Peyer's patch (tissue), 4 donors: ENCODE data around the gene LRFN4. TPM values are rescaled to one million over a fixed set of nuclear protein-coding genes. Genes with fewer than 3 reads are reported as not detected.

ENCODE experiments used
- DNase-seq, 3 donors: peaks; one replicate each; pipeline ENCODE4 v3.0.0-alpha.2; 2017 to 2019
- H3K27ac ChIP-seq, 4 donors: fragments of 200-600 bp; sonication (generic); one replicate each; pipeline ENCODE4 v1.5.1; 2016 to 2019
- H3K27me3 ChIP-seq, 2 donors: fragments of 200-600 bp; sonication (generic); one replicate each; pipeline ENCODE4 v1.5.1; 2019
- H3K36me3 ChIP-seq, 3 donors: fragments of 200-600 bp; sonication (generic); one replicate each; pipeline ENCODE4 v1.5.1; 2016 to 2019
- H3K4me1 ChIP-seq, 4 donors: fragments of 200-600 bp; sonication (generic); one replicate each; pipeline ENCODE4 v1.5.1; 2016 to 2019
- H3K4me3 ChIP-seq, 4 donors: fragments of 200-600 bp; sonication (generic); 1 replicate in 3 of 4; 2 replicates in 1 of 4; pipeline ENCODE4 v1.5.1; 2016 to 2019; ENCODE audit warnings: mild to moderate bottlenecking in 1 of 4
- H3K9me3 ChIP-seq, 4 donors: fragments of 200-600 bp; sonication (generic); one replicate each; pipeline ENCODE4 v1.5.1; 2016 to 2019; ENCODE audit warnings: mild to moderate bottlenecking in 1 of 4
- CTCF ChIP-seq, 6 experiments: fragments of 450-650 bp in 4 of 6; fragments of 200-600 bp in 2 of 6; sonication (generic) in 1 of 6; IDR thresholded peaks; one replicate each; pipeline ENCODE4 v1.5.1; 2017 to 2019; ENCODE audit warnings: antibody characterized with exemption in 6 of 6, mild to moderate bottlenecking in 3 of 6, moderate library complexity in 1 of 6
- POLR2A ChIP-seq, 2 donors: fragments of 450-650 bp; IDR thresholded peaks; one replicate each; pipeline ENCODE4 v1.5.1; 2017; ENCODE audit warnings: antibody characterized with exemption in 2 of 2, mild to moderate bottlenecking in 2 of 2, moderate library complexity in 2 of 2
- total RNA-seq, 4 donors: library from RNA; depleted of rRNA; stranded (reverse); fragments of >200 nt; gene quantifications; one replicate each; pipeline ENCODE4 v1.1.0, GENCODE V29; 2016

LRFN4 gene
- total RNA-seq, 4 donors from 2014 or later, result 2.5 to 9.0 (median 4.3) TPM

DNA sequence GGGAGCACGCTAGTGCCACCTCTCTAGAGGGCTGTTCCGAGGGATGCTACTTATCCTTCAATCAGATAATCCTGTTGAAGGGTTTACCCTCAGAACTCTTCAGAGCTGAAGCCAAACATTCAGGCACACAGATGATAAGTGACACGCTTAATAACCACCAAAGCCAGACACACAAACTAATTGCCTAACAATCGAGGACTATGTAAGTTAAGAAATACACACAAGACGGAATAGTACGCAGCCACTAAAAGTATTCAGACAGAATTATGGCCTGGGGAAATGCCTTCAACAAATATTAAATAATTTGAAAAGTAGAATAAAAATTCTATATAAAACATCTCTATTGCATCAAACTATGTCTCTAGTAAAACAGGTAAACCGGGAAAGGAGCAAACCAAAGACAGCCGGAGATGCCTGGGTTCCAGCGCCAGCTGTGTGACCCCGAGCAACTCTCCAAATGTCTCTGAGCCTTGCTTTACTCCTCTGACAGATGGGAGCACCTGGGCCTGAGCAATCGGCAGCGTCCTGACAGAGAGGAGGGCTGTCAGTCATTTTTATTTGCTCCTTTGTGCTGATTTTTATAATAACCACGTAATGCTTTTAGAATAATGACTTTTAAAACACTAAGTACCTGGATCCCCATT lies 11.3 kb downstream of the LRFN4 start:
- no peak overlapping the region for H3K4me3 ChIP-seq
- peaks cover 0 to 5% (median 4%) of the 10 kb centered on the region in 4 donors for H3K4me1 ChIP-seq
- H3K36me3 ChIP-seq, result peaks cover 0 to 22% (median 0%) of the 10 kb centered on the region in 3 donors
- H3K27ac ChIP-seq, result no peak overlapping the region
- TF ChIP-seq CTCF (IDR thresholded peaks at IDR 0.05) (no peak), POLR2A (IDR thresholded peaks at IDR 0.05) (no peak)
- no peaks in the 10 kb centered on the region for H3K27me3 ChIP-seq
- no peak for DNase-seq
- H3K9me3 ChIP-seq, result no peaks in the 10 kb centered on the region

DNA sequence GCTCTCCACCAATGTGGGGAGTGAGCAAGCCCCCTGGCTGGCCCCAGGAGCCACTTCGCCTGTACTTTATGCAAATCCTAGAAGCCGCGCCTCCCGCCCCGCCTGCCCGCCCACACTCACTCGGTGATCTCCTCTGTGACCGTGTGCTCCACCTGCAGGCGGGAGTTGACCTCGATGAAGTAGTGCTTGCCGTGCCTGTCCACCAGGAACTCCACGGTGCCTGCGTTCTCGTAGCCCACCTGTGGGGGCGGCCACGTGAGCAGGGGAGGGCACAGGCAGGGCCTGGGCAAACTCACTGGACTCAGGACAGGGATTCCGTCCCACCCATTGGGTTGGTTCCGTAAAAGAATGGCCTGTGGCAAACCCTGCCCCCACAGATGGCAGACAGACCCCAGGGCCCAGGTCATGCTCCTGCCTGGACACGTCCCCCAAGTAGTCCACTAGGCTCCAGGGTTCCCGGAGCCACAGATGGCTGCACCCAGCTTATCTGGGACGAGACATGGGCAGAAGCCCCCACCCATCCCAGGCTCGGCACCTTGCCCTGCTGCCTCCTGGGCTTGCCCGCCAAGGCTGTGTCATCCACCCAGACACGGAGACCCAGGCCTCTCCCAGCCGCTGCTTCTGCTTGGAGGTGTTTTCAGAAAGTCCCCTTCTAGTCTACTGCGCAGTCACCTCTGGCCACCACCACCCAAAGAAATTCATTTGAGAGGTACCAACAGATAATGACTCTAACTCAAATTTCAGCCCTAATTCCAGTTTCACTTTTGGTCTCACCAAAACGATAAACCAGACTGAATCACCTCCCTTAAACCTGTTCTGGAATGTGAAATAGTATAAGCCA lies 12.1 kb downstream of the LRFN4 start:
- H3K36me3 ChIP-seq, result peaks cover 0 to 22% (median 0%) of the 10 kb centered on the region in 3 donors
- peaks cover 0 to 5% (median 4%) of the 10 kb centered on the region in 4 donors for H3K4me1 ChIP-seq
- no peaks in the 10 kb centered on the region for H3K27me3 ChIP-seq
- peak; percentile 86 to 93 (median 90) for DNase-seq
- no peaks in the 10 kb centered on the region for H3K9me3 ChIP-seq
- H3K27ac ChIP-seq, result no peak overlapping the region
- TF ChIP-seq POLR2A (IDR thresholded peaks at IDR 0.05) (peak in 1 of 2 donors; percentile 15), CTCF (IDR thresholded peaks at IDR 0.05) (peak; percentile 51 to 70 (median 67))
- H3K4me3 ChIP-seq, result no peak overlapping the region

DNA sequence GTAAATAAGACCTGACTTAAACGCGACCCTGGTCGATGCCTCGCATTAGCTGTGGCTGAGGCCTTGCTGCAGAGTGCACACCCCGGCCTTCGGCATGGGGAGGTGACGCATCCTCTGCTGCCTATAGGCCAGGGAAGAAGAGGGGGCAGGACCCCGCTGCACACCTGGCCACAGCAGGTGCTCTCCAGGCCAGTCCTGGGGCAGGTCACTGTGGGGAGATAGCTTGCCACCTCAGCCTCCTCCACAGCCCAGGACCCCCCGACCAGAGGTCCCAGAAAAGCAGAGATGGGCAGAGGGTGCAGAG lies 12.7 kb downstream of the LRFN4 start:
- DNase-seq, result no peak
- no peak overlapping the region for H3K27ac ChIP-seq
- TF ChIP-seq POLR2A (IDR thresholded peaks at IDR 0.05) (no peak), CTCF (IDR thresholded peaks at IDR 0.05) (no peak)

GRCh38 chr11:66870131-66870530 lies 13.3 kb downstream of the LRFN4 start:
- H3K9me3 ChIP-seq, result no peaks in the 10 kb centered on the region
- peaks cover 0 to 22% (median 0%) of the 10 kb centered on the region in 3 donors for H3K36me3 ChIP-seq
- no peak for DNase-seq
- H3K4me1 ChIP-seq, result peaks cover 0 to 4% (median 2%) of the 10 kb centered on the region in 4 donors
- no peak overlapping the region for H3K27ac ChIP-seq
- TF ChIP-seq CTCF (IDR thresholded peaks at IDR 0.05) (no peak), POLR2A (IDR thresholded peaks at IDR 0.05) (no peak)
- H3K27me3 ChIP-seq, result no peaks in the 10 kb centered on the region
- H3K4me3 ChIP-seq, result no peak overlapping the region

More for the DNA sequence above, 12.7 kb downstream of the LRFN4 start:
- H3K4me3 ChIP-seq, result no peak overlapping the region
- H3K27me3 ChIP-seq, result no peaks in the 10 kb centered on the region
- H3K4me1 ChIP-seq, result peaks cover 0 to 5% (median 4%) of the 10 kb centered on the region in 4 donors
- no peaks in the 10 kb centered on the region for H3K9me3 ChIP-seq
- H3K36me3 ChIP-seq, result peaks cover 0 to 22% (median 0%) of the 10 kb centered on the region in 3 donors

DNA sequence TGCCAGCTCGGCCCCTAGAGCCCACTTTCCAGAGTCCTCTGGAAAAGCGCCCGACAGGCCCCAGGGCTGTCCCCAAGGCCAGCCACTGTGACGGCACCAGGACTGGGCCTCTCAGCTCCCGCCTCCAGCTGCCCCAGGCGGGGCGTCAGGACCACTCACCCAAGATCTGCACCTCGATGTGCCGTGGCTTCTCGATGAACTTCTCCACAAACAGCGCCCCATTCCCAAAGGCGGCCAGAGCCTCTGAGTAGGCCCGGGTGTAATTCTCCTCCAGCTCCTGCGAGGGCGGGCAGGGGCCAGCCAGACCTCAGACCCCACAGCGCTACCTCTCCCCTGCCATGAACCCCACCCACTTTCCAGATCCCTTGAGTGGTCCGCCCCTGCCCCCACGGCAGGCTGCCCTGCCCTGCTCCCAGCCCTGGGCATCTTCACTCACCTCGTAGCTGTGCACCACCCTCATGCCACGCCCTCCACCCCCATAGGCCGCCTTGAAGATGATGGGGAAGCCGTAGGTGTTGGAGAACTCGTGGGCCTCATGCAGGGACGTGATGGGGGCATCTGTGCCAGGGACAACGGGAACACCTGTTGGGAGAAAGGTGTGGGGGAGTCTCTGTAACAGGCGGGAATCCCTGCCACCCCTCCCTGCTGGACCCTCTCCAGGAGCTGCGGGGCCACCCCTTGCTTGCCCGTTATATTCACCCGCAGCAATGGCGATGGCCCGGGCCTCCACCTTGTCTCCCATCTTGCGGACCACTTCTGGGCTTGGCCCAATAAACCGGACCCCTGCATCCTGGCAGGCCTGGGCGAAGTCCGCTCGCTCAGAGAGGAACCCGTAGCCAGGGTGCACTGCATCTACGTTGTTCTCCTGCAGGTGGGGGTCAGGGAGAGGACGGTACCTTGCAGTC lies 14.0 kb downstream of the LRFN4 start:
- Histone ChIP-seq H3K36me3 (peaks cover 0 to 22% (median 0%) of the 10 kb centered on the region in 3 donors), H3K4me3 (no peak overlapping the region), H3K4me1 (peaks cover 0 to 4% (median 0%) of the 10 kb centered on the region in 4 donors), H3K27me3 (no peaks in the 10 kb centered on the region), H3K27ac (no peak overlapping the region), H3K9me3 (no peaks in the 10 kb centered on the region)
- TF ChIP-seq POLR2A (IDR thresholded peaks at IDR 0.05), result no peak
- TF ChIP-seq CTCF (IDR thresholded peaks at IDR 0.05), result no peak
- peak in 1 of 3 donors; percentile 43 for DNase-seq
